Panc1 (cell line): ENCODE measurements around the gene RNF149. TPM values are rescaled to one million over a fixed set of nuclear protein-coding genes. Genes with fewer than 3 reads are reported as not detected.

Experiments
- ATAC-seq: fragments of 200-7000 bp; cut with Tn5 transposase; 2 replicates; pipeline ENCODE4 v1.9.1; 2020; ENCODE audit warnings: mild to moderate bottlenecking, moderate library complexity
- BruUV-seq: library from RNA; stranded (reverse); fragments of 400-500 nt; replicated peaks from 2 replicates; lab custom pipeline; 2021; lab: Mats Ljungman, UMichigan
- CTCF ChIA-PET: fragments of 300-600 bp; sonication (Branson Sonifier 250); formaldehyde crosslinking; loops from one replicate; lab custom pipeline; 2022; ENCODE audit warnings: antibody characterized with exemption; lab: Charles Lee
- POLR2A ChIA-PET: fragments of 300-600 bp; sonication (Branson Sonifier 250); formaldehyde crosslinking; loops from one replicate; lab custom pipeline; 2022; ENCODE audit warnings: antibody characterized with exemption; lab: Charles Lee
- DNase-seq: peaks from one replicate; pipeline ENCODE4 v3.0.0-alpha.2; 2010; ENCODE audit warnings: low read depth, low spot score
- H3K27ac ChIP-seq: 2 replicates; pipeline ENCODE4 v1.5.1; 2011; ENCODE audit warnings: mild to moderate bottlenecking, low read length, inconsistent platforms
- H3K27me3 ChIP-seq: fragments of 200-500 bp; sonication (Bioruptor generic); 2 replicates; pipeline ENCODE4 v1.6.0; 2014; ENCODE audit warnings: low read length, inconsistent platforms; ENCODE audit not compliant: control insufficient read depth, insufficient read depth
- H3K36me3 ChIP-seq: fragments of 200-500 bp; sonication (Bioruptor generic); 2 replicates; pipeline ENCODE4 v1.5.1; 2014; ENCODE audit warnings: inconsistent platforms, mild to moderate bottlenecking, low read length, moderate library complexity; ENCODE audit not compliant: control insufficient read depth, insufficient read depth
- H3K4me1 ChIP-seq: 2 replicates; pipeline ENCODE4 v1.5.1; 2011; ENCODE audit warnings: inconsistent platforms, mild to moderate bottlenecking, low read length, moderate library complexity; ENCODE audit not compliant: control insufficient read depth, insufficient read depth
- H3K4me3 ChIP-seq, 2 experiments: 2 replicates each; pipeline ENCODE4 v1.5.1; 2011 to 2012; ENCODE audit warnings: low read depth in 2 of 2, low read length in 2 of 2, mild to moderate bottlenecking in 2 of 2, inconsistent platforms in 1 of 2, moderate library complexity in 1 of 2
- H3K9me3 ChIP-seq: fragments of 200-500 bp; sonication (Bioruptor generic); 2 replicates; pipeline ENCODE4 v1.5.1; 2014; ENCODE audit warnings: low read depth, mild to moderate bottlenecking, inconsistent platforms, low read length, moderate library complexity; ENCODE audit not compliant: control insufficient read depth, insufficient read depth
- CTCF ChIP-seq: fragments of 450-650 bp; IDR thresholded peaks from 2 replicates; pipeline ENCODE4 v1.5.1; 2017; ENCODE audit warnings: mild to moderate bottlenecking
- POLR2AphosphoS5 ChIP-seq: IDR thresholded peaks from 2 replicates; pipeline ENCODE4 v1.6.1; 2012; ENCODE audit warnings: mild to moderate bottlenecking, low read depth, low read length, moderate library complexity
- REST ChIP-seq, 2 experiments: IDR thresholded peaks; 2 replicates each; pipeline ENCODE4 v1.6.1; 2011 to 2012; ENCODE audit warnings: low read depth in 2 of 2, control low read depth in 1 of 2, low read length in 1 of 2, mild to moderate bottlenecking in 1 of 2, moderate library complexity in 1 of 2; ENCODE audit not compliant: insufficient read depth in 1 of 2
- SIN3A ChIP-seq: IDR thresholded peaks from 2 replicates; pipeline ENCODE4 v1.6.1; 2012; ENCODE audit warnings: low read depth, mild to moderate bottlenecking, low read length, moderate library complexity, borderline replicate concordance; ENCODE audit not compliant: insufficient read depth
- TCF7L2 ChIP-seq: IDR thresholded peaks from 2 replicates; pipeline ENCODE4 v1.6.1; 2011; ENCODE audit warnings: mild to moderate bottlenecking, low read depth, low read length, inconsistent platforms
- in situ Hi-C: cut with HindIII; loops from 2 replicates; pipeline ENCODE4 v1.10.0; 2016; ENCODE audit warnings: low sequenced_read_pairs, low pct_unique_long_range_greater_than_20kb
- intact Hi-C: fragments of 100-400 bp; cut with micrococcal nuclease; formaldehyde crosslinking; loops from one replicate; pipeline ENCODE4 v1.10.0; 2022; ENCODE audit not compliant: unreplicated experiment
- total RNA-seq: library from RNA; stranded (reverse); gene quantifications from one replicate; pipeline ENCODE4 v1.2.1, GENCODE V29; 2021; ENCODE audit not compliant: unreplicated experiment

RNF149 gene
- total RNA-seq, 1 experiment from 2014 or later = 29.9 TPM

GRCh38 chr2:101302016-101302415 lies 6.5 kb downstream of the RNF149 start:
- ChIA-PET CTCF (no interaction called here), POLR2A (no interaction called here)
- H3K9me3 ChIP-seq = no peaks in the 10 kb centered on the region
- no peak overlapping the region for H3K27ac ChIP-seq
- TF ChIP-seq REST (IDR thresholded peaks at IDR 0.05; ENCODE audit: insufficient read depth in 1 of 2, low read depth in 2 of 2, low read length in 1 of 2) = no peak
- no peak for TF ChIP-seq POLR2AphosphoS5
- TF ChIP-seq TCF7L2 = no peak
- no peak for TF ChIP-seq SIN3A
- TF ChIP-seq CTCF = no peak
- intact Hi-C loops = no loop called here
- in situ Hi-C loops = no loop called here
- H3K27me3 ChIP-seq = no peaks in the 10 kb centered on the region
- H3K4me1 ChIP-seq = peaks cover 14% of the 10 kb centered on the region
- H3K36me3 ChIP-seq = no peaks in the 10 kb centered on the region
- no peak overlapping the region for H3K4me3 ChIP-seq
- ATAC-seq (no peak), DNase-seq (no peak)
- BruUV-seq = no TSS peak

GRCh38 chr2:101300836-101301235 lies 7.7 kb downstream of the RNF149 start:
- TF ChIP-seq SIN3A (no peak), TCF7L2 (no peak), POLR2AphosphoS5 (no peak), REST (IDR thresholded peaks at IDR 0.05; ENCODE audit: insufficient read depth in 1 of 2, low read depth in 2 of 2, low read length in 1 of 2) (no peak), CTCF (no peak)
- POLR2A ChIA-PET = no interaction called here
- in situ Hi-C loops (no loop called here), intact Hi-C loops (no loop called here)
- Histone ChIP-seq H3K4me1 (peaks cover 8% of the 10 kb centered on the region), H3K27me3 (no peaks in the 10 kb centered on the region), H3K4me3 (no peak overlapping the region), H3K27ac (no peak overlapping the region), H3K9me3 (no peaks in the 10 kb centered on the region), H3K36me3 (no peaks in the 10 kb centered on the region)
- CTCF ChIA-PET = no interaction called here
- no TSS peak for BruUV-seq
- ATAC-seq (no peak), DNase-seq (no peak)
